Kidney tubule cell (primary cell): Measurements from ENCODE around the gene LRRC28.

Source experiments
- DNase-seq: peaks from one replicate; pipeline ENCODE4 v3.0.0-alpha.2; 2018; ENCODE audit warnings: low spot score

LRRC28 gene

DNA sequence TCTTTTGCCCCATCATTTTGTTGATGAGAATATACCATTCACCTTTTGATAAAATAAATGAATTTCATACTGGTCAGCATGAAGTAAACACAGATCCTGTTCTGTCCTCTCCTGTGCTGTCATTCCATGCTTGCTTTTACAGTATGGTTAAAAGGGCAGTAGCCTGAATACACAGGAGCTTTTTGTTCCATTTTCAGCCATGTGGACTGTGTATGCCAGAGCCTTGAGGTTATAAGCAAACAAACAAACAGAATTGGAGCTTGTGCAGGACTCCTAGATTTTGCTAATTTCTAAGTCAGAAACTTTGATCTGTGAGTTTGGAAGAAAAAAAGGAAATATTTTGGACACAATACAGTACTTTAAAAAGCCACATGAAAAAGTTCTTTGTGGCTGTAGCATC is 91.9 kb downstream of the LRRC28 start:
- no peak for DNase-seq

DNA sequence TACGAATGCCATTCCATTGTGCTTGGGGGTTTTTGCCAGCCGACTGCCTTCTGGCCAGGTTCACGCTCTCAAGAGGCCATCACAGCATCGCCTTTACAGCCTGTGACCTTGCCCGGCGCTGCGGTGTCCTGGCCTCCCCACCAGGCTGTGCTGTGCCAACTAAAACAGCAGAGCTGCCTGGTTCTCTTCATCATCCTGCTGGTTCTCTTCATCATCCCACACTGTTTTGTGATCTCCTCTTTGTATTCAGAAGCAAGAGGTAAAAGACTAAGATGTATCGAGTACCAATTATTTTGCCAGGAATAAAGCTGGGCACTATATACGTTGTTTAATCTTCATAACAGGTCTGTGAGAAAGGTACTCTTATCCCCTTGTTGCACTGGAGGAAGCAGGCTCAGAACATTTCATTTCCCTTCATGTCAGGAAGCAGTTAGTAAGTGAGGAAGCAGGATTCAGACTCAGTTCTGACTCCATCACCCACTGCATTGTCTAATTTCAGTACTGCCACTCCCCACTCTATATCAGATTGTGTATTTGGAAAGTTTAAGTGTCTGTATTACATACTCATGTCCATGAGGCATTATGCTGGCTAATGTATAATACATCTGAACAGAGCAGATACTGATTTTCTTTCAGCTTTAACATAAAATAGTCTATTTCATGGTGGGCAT is 92.7 kb downstream of the LRRC28 start:
- DNase-seq = peak; percentile 29

DNA sequence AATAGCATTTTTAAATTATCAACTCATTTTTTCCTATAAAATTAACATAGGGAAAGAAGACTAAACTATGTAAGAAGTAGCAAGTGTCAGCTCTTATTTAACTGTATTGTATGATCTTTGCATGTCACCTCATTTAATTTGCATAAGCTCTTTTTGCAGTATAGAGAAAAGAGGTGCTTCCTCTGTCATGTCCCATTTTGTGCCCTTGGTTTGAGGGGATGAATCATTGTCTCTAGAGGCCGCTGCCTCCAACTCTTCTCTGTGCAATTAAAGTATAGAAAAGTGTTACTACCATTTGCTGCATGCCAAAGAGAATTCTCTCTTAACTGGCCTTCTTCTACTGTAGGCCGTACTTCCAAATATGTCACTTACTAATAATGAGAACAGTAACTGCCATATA is 93.4 kb downstream of the LRRC28 start:
- DNase-seq = no peak

DNA sequence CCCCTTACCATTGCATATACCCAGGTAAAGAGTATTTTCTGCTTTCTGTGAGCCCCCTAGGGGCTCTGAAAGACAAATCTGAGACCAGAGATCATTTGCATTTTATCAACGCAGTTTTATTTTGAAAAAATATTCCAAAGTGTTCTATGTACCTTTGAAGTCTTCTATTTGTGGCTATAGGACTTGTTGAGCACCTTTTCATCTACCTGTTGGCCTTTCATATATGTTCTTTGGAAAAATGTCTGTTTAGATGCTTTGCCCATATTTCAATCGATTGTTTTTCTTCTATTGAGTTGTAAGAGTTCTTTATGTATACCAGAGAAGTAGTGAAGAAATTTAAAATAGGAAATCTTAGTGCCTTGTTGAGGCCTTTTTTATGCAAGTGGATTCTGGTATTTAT is 94.0 kb downstream of the LRRC28 start:
- no peak for DNase-seq

DNA sequence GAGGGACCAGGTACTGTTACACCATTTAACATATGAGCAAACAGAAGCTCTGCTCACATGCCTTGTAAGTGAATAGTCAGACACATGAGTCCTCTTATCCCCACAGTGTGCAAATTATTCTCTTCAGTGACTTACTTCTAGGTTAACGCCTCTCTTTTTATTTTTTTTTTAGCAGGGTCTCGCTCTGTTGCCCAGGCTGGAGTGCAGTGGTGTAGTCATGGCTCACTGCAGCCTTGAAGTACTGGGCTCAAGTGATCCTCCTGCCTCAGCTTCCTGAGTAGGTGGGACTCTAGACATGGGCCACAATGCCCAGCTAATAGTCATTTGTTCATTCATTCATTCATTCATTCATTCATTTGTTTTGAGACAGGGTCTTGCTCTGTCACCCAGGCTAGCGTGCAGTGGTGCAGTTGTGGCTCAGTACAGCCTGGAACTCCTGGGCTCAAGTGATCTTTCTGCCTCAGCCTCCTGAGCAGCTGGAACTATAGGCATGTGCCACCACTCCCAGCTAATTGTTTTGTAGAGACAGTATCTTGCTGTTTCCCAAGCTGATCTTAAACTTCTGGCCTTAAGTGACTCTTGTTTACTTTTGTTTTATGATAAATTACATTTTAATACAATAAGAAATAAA is 94.7 kb downstream of the LRRC28 start:
- DNase-seq = peak; percentile 67

DNA sequence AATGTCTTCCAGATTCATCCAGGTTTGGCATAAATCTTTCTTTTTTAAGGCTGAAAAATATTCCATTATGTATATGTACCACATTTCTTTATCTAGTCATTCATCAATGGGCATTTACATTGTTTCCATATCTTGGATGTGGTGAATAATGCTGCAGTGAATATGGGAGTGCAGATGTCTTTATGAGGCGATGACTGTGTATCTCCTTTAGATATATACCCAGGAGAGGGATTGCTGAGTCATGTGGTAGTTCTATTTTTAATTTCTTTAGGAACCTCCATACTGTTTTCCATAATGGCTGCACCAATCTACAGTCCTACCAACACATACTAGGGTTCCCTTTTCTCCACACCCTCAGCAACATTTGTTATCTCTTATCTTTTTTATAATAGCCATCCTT is 96.3 kb downstream of the LRRC28 start:
- no peak for DNase-seq

DNA sequence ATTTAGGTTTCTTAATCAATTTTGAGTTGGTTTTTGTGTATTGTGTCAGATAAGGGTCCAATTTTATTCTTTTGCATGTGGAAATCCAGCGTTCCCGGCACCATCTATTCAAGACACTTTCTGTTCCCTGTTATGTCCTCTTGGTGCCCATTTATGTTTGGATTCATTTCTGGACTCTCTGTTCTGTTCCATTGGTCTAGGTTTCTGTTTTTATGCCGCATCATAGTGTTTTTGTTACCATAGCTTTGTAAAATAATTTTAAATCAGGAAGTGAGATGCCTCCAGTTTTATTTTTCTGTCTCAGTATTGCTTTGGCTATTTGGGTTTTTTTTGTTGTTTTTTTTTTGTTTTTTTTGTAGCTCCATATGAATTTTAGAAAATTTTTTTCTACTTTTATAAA is 97.1 kb downstream of the LRRC28 start:
- no peak for DNase-seq

DNA sequence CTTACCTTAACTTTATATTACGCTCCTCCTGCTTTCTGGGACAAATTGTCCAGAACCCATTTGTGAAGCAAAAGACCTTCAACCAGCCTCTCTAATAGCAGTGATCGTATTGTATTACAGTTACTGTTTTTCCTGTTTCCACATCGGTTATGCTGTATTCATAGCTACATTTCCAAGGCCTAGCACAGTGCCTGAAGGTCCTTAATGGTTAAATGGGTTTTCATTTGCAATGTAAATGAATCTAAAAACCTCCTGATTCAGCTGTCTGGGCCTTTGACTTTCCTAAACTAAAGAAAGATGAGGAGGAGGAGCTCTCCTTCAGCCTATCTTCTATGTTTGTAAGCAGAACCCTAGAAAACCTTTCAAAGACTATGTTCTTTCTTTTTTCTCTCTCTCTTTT is 99.1 kb downstream of the LRRC28 start:
- DNase-seq = no peak

DNA sequence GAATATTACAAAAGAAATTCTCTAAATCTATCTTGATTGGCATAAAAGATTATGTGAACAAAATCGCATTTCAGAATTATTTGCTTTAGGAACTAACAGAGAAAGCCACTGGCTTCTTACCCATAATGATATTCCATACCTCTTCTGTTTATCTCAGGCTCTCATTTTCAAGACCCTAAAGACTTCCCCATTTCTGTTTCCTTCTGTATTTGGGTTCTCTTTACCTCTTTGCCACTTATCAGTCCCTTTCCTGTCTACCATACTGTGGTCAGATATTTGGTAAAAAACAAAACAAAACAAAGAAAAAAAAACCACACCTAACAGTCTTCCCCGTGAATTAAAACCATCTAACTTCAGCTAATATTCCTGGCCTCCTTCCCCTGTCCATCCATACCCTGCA is 108.5 kb downstream of the LRRC28 start:
- no peak for DNase-seq

DNA sequence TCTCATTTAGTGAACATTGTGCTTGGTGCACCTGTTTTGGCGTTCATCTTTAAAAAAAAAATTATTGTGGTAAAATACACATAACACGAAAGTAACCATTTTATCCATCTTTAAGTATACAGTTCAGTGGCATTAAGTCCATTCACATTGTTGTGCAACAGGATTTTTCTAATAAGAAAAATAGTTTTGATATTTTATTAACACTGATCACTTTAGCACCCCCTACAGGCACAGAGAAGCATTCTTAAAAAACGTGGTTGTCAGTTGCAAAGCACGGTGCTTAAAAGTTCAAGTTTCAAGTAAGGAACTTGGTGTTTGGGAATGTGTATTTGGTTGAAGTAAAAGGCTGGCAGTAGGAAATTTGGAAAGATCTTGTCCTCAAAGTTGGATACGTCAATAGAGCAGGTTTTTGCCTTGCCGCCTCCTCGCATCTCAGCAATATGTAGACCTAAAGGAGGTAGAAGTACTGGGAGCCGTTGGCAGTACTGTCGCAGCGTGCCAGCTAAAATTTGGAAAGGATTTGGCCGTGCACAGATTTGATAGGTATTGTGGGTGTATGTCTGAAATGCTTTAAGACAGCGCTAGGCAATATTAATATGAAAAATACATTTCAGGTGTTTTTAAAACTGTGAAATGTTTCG is 110.4 kb downstream of the LRRC28 start:
- DNase-seq = peak; percentile 23

DNA sequence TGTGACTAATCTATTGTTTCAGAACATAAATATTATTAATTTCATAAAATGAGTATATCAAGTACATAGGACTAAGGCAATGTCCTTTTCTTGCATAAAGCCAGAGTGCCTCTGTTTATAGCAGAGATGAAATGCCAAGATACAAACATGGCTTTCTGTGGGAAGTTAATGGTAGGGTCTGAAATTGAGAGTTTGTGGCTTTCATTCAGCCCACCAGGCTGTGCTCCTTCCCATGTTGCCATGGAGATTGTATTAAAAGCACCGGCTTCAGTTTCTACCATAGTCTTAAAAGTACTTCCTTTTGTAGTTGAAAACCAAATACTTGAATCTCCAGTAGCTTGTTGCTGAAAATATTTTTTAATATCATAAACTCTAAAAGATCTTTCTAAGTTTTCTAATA is 114.0 kb downstream of the LRRC28 start:
- DNase-seq = no peak

DNA sequence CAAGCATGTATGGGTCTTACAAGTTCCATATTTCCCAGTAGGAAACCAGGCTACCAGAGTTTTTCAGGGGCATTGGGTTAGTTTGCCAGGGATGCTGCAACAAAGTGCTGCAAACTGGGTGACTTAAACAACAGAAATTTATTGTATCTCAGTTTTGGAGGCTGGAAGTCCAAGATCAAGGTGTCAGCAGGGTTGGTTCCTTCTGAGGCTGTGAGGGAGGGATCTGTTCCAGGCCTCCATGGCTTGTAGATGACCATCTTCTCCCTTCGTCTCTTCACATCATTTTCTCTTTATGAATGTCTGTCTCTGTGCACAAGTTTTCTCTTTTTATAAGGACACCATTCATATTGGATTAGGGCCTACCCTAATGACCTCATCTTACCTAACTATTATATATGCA is 114.7 kb downstream of the LRRC28 start:
- no peak for DNase-seq

DNA sequence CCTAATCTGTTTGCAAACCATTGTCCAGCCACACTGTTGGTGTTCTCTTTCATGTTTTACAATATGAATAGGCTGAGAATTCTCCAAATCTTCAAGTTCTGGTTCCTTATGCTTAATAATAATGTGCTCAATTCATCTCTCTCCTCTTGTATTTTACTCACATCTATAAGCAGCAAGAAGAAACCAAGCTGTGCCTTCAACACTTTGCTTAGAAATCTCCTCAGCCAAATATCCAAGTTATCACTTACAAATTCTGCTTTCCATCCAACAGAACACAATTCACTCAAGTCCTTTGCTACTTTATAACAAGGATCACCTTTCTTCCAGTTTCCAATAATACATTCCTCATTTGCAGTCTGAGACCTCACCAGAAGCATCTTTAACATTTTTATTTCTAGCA is 117.5 kb downstream of the LRRC28 start:
- no peak for DNase-seq

DNA sequence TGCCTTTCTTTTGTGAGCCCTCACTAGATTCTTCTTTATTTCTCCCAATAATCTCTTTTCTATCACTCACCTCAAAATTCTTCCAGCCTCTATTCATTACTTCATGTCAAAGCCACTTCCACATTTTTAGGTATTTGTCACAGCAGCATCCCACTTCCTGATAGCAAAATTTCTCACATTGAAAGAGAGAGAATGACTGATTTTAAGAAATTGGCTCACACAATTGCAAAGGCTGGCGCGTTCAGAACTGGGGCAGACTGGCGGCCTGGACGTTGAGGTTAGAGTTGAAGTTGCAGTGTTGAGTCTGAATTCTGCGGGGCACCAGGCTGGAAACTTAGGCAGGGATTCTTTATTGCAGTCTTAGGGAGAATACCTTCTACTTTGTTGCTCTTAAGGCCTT is 117.9 kb downstream of the LRRC28 start:
- no peak for DNase-seq

DNA sequence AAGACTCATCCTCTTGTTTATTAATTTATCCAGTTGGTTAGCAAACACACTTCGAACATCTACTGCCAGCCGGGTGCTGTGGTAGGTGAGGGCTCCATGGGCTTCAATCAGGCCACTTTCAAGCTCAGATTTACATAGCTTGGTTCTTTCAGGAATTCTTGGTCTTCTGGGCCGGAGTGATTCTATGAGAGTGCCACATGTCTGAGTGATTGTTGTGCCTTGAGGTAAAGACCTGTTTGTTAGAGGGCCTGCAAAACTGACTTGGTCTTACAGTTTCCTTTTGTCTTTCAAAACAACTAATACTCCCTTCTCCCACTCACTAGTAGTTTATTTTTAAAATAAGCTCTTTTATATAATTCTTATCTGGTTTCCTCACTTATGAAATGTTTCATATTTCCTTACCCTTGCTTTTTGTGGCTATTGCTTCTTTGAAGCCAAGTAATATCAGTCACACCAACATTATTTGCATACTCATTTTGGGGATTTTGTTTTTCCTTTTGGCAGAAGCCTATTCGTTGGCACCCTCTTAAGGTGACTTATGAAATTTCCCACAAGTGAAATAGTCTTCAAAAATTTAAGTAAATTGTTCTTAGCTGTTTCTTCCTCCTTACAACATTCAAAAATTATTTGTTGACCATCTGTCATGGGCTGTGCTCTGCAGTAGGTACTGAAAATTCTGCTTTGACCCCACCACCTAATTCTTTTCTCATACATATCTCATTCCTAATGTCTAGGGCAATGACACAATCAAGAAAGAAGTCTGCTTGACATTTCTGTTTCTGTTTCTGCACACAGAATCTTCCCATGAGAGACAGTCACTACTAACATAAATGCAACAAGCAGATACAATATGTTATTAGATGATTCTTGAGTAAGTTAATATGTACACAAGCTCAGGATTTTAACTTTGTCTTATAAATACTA is 120.2 kb downstream of the LRRC28 start:
- no peak for DNase-seq

DNA sequence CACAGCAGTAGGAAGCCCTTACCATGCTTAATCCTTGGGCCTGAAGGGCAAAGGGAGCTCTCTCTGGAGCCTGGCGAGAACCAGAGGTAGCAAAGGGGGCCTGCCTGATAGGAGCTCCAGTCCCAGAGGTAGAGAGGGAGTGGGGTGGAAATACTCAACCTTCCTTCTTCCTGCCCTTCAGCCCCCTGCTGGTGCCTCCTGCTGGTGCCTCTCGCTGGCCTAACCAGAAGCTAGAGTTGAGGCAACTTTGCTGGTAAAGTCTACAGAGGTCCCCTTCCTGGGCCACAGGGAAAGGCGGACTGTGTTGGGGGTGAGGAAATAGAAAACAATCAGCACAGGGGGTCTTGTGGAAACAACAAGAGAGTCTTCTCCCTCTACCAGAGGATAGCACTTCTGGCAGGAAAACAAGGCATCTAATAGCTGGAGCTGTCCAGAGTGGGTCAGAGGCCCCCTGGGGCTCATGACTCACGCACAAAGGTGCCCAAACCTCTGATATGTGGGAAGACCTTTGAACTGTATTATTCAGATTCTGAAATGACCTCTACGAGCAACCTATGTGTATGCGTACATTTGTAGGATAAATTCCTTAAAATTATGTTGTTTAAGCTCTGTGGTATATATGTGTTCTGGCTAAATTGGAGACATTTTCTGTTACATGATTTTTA is 133.9 kb downstream of the LRRC28 start:
- DNase-seq = peak; percentile 32

DNA sequence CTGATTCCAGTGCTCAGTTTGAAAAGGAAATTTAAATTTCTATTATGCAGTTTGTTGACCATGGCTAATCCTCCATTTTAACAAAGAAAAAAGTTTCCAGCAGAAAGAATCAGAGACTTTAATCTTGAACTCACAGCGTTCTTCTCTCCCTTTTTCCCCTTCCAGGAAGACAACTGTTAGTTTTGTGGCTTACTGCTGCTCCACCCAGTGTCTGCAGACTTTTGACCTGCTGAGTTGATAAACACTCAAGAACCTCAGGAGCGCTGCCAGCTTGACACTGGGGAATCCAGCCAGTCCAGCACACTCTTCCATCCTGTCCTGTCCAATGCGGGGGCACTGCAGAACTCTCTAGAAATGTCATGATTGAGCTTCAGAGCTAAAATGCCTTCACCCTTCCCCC is 134.6 kb downstream of the LRRC28 start:
- no peak for DNase-seq

DNA sequence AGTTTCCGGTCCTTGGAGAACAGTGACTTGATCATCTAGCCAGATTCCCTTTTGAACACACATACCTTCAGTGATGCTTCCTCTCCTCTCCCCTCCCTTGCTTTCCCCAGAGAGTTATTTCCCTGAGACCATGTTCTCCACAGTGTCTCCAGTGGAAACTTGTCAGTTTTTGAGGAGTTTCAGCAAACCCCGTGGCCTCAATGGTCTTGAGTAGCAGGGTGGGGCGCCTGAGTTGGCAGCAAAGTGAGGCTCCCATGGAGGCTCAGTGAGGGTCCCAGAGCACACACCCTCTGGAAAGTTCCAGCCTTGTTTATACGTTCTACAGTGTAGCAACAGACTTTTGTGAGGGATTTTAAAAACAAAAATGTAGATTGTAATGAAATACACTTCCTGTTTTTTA is 135.1 kb downstream of the LRRC28 start:
- no peak for DNase-seq

DNA sequence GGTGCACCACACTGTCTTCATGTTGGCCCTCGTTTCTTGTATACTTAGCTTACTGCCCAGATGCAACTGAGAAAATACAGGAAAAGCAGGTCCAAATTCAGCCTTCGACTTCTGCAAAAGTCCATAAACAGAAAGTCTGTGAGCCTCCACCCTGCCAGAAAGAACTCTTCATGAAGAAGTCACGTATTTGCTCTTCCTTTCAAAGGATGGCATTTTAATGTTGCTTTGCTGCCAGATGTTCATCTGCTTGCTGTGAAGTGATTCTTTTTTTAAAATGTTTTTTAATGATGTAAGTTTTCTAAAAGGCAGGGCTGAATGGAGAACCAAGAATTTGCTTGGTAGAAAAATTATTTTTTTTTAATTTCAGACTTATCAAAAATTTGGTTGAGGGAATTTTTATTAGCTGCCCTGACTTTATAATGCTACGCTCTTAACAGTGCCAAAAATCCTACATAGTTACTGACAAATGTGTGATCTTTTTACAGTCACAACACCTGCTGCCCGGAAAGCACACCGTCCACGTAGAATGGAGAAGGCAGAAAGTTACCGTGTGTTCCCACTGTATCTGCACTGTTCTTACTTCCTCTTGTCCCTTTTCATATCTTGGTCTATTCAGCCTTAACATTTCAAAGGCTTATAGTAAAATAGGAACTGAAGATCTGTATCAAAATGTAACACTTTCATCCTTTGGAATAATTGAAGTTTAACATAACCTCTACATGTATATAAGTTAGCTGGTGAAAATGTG is 136.3 kb downstream of the LRRC28 start:
- DNase-seq = no peak

DNA sequence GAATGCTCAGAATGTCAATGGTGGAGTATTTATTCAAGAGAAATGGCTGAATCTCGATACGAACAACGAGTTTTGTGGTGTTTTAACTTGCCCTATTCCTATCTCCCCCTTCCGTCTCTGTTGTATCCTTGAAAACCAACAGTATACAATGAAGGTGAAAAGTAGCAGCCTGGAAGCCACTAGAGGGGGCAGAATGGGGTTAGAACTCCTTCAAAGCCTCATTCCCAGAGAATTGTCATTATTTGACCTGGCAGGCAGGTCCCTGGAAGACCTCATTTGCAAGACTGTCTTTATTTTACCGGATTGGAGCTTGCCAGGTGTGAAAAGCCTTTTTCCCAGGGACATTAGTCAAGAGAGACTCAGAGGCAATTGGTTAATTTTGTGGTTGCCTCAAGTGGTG is 139.4 kb downstream of the LRRC28 start:
- no peak for DNase-seq

DNA sequence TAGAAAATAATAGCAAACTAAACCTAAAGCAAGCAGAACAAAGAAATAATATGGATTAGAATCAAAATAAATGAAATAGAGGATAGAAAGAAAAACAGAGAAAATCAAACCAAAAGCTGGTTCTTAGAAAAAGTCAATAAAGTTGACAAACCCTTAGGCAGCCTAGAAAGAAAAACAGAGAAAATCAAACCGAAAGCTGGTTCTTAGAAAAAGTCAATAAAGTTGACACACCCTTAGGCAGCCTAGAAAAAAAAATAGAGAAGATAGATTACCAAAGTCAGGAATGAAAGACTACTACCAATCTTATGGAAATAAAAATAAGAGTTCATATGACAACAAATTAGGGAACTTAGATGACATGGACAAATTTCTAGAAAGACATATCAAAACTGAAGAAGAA is 142.4 kb downstream of the LRRC28 start:
- no peak for DNase-seq
